HG03575 (cell line): ENCODE measurements around the gene TEX35.
"Not testable (repeated sequence)": the region's sequence is repeated elsewhere in the genome, so short reads cannot be mapped to it uniquely, and the experiment has no call there.

Experiments
- ATAC-seq: cut with Tn5 transposase; IDR thresholded peaks from one replicate; pipeline ENCODE4 v1.9.1; 2021; ENCODE audit not compliant: unreplicated experiment, insufficient number of reproducible peaks, low FRiP score; ENCODE audit errors: extremely low read depth

TEX35 gene

DNA sequence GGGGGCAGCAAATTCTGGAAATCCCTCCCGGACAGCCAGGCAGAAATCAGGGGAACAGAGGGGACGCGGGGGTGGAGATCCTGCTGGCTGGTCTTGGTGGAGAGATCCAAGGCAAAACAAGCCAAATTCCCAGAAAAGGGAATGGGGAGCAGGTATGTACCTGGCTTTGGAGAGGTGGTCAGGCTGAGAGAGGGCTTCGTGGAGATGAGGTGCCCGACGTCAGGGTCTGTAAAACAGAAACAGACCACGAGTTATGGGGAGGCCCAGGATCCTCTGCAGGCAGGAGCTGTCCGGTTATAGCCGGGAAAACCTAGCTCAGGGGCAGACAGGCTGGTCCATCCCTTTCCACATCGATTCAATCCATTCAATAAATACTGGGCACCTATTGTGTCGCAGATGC is 20.6 kb upstream of the TEX35 start:
- ATAC-seq = no peak

DNA sequence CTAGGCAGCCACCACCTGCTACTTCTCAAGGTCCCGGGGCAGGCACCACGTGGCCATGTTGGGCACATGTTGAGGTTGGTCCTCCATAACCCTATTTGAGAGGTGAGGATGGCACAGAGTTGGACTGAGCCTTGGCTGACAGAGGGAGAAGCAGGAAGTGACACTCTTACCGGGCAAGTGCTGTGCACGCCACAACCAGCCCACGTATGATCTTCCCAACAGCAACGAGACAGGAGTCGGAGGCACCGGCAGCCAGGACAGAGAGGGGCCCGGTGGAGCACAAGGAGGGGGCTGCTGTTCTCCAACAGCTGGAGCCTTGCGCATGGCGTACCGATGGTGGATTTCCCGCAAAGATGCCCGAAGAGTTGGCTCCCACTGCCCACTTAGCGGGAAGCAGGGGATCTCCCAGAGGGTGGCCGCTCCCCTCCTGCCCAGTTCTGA is 19.6 kb upstream of the TEX35 start:
- no peak for ATAC-seq

DNA sequence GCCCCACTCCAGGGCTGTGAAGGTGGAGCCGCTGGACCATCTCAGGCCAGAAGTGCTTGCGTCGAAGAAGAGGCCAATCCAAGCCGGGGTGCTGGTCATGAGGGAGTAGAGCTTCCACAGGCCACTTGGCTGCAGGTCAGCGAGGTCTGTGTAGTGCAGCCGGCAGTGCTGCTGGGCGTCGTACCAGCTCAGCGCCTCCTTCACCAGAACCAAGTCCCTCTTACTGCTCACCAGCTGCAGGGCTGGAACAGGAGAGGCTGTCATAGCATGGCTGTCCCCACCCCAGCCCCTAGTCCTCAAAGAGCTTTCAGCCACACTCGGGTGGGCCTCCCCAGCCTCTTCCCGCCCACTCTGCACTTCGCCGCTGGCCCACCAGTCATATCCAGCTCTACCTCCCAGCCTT is 18.3 kb upstream of the TEX35 start:
- no peak for ATAC-seq

DNA sequence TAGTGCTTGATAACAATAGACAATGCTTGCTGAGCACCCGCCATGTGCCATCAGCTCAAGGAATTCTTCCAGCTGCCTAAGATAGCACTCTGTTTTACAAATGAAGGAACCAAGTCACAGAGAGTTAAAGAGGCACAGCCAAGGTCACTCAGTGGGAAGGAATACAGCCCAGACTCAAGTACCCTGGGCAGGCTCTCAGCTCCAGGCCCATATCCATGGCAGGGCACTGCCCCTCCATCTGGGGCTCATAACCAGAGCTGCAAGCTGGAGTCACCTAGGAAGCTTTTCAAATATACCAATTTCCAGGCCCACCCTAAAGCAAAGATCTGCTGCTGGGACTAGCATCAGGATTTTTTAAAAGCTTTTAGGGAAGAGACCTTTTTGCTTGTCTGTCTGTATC is 17.8 kb upstream of the TEX35 start:
- no peak for ATAC-seq

DNA sequence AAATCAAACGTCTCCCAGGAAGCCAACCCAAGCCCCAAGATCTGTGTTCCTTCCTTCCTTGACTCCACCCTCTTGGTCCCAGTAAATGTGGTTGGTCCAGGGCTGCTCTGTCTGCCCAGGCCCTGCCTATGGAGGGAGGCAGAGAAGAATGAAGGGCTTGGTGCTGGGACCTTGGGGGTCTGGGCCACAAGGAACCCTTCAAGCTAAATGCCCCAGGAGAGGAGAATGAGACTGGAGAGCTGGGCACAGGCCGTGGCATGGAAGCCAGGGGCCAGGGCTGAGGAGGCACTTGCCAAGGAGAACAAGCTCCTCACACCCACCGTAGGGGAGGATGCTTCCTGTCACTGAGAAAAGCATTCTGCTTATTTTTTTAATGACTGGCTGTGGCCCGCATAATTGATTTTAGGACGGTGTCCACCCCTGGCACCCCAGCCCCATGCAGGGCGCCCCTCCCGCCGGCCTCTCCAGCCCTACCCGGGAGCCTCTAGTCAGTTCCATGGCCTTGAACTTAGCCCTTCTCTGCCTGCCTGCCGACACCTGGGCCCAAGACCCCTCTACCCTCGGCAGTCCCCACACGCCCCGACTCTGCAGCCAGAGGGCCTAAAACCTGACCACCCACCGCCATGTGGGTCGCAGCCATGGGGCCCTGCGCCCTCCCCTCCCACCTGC is 17.0 kb upstream of the TEX35 start:
- no peak for ATAC-seq

DNA sequence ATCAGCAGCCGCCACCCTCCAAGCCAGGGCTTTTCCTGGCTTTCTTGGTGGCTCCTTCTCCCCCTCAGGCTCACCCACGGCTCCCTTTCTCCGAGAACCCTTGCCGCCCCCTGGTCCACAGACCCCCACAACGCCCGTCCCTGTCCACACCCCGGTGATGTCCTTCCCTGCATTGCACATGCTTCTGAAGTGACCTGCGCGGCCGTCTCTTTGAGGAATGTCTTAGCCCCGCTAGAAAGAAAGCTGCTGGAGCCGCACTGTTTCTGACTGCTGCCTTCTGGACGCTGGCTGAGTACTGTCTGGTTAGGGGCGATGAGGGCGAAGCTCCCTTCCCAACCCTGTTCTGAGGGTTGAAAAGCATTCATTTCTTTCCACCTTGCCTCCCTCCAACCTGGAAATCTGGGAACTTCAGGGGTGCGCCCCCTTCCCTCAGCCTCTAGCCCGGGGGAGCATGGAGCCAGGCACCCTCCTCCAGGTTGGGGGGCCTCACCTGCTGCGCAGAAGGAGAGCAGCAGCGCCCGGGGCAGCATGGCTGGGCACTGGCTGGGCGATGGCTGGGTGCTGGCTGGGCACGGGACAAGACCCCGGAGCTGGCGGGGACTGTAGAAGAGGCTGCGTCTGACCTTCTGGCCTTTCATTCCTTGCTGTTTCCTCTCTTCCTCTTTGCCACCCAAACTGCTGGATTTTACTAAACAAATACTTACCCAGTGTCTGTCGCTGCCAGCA is 16.3 kb upstream of the TEX35 start, which contains the start of gene CLEC20A:
Gene CLEC20A (minus strand): TSS at position 555 of the 726 bp plus-strand sequence. CDS start 25 bp downstream, at position 530.
- ATAC-seq = no peak

DNA sequence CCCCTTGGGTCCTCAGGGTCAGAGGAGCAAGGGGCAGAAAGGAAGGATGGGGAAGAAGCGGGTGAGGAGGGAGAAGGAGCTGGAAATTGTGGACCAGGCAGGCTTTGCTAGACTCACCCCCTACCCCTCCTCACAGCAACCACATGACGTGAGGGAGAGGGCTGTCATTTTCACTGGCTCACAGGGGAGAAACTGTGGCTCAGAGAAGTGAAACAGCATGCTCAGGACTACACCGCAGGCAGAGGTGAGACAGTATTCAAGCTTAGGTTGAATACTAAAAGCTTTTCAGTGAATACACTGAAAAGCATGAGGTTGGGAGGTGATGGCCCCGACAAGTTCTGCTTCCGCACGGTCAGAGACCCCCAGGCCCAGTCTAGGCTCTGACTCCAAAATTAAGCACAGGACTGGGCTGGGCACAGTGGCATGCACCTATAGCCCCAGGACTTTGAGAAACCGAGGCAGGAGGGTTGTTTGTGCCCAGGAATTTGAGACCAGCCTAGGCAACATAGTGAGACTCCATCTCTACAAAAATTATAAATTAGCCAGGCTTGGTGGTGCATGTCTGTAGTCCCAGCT is 14.9 kb upstream of the TEX35 start:
- ATAC-seq = no peak

DNA sequence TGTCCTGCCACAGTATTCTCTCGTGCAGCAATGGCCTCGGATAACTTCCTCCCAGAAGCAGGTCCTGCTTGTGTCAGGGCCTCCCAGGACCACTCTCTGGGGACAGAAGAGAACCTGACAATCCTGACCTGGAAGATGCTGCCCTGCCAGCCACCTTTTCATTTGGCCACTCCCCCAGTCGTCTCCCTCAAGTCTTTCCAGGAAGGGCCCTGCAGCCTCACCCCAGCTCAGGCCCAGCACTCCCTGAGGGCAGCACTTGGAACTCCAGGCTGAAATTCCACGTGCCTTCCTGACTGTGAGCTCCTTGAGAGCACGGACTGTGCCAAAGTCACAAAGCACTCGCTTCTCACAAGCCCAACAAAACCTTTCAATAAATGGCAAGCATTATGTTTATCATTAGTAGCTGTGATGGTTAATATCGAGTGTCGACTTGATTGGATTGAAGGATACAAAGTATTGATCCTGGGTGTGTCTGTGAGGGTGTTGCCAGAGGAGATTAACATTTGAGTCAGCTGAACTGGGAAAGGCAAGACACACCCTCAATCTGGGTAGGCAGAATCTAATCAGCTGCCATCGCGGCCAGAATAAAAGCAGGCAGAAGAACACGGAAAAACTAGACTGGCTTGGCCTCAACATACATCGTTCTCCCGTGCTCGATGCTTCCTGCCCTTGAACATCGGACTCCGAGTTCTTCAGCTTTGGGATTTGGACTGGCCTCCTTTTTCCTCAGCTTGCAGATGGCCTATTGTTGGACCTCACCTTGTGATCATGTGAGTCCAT is 13.8 kb upstream of the TEX35 start:
- no peak for ATAC-seq

DNA sequence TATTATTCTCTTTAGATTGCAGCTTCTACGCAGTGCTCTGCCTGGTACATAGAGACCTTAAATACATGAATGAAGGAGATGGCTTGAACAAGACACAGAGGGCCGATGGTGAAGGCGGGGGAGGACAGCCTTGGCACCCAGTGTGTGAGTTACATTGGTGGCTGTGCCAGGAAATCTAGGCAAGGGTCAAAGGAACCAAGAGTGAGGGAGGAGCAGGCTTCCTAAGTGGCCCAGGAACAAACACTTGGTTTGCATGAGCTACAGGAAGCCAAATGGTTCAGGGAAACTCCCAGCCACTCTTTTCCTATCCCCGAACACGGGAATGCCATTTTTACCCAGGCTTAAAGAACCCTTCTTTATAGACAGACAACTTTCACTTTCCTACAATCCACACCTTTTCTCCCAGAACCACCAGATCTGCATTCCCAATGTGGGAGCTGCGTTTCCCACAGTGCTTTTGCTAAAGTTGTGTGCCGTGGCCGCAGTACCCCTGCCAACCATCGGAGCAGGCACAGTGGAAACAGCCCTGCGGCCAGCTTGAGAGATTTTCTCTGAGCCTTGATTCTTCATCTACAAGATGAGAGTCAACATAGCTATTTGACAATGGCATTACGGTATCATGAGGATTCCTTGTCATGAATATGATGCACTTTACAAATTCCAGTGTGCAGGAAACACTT is 12.7 kb upstream of the TEX35 start:
- no peak for ATAC-seq

DNA sequence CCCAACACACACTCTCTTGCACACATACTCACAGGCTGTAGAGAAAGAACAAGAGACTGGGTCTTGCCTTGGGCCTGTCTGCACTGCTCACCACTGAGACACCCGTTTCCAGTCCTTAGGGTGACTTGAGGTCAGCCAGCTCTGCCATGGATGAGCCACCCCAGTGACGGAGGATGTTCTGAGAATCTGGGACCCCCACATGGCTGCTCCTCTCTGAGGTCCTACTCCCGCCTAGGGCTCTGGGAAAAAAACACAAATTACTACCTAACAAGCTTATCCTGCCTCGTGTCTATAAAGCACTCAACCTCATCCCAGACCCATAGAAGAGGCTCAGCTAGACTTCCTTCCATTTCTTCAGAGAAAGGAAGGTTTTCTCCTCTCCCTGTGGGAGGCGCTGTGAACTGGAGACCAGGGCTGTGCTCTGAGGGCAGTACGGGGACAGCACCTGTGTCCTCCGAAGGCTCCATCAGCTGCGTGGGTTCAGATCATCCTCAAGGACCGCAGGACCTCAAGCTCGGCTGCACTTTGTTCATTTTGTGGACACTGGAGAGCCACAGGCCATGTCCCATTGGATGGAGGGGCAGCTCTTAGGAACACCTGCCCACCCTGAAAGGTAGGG is 11.9 kb upstream of the TEX35 start:
- no peak for ATAC-seq

DNA sequence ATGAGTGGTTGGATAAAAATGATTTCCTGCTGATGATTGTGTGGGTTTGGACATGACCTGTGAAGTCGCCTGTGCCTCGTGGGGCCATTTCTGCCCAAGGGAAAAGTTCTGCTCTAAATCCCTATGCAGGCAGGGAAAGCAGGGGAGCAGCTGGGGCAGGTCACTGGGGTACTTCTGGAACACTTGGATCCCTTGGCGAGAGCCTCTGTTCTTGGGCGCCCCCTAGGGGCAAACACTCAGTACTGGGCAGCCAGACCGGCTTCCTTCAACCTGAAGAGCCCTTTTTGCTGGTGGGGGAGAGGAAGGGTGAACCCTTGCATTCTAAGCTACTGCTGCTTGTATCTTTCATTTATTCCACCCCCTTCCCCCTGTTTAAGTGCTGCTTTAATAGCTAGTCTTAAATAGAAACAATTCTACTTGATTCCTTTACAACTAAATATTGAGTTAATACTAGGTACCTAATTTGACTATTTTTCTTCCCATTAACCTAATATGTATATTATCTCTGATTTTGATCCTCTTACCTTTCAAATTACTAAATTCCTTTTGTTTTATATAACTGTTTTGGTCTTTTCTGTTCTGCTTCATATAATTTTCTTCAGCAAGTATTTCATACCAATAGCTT is 11.1 kb upstream of the TEX35 start:
- no peak for ATAC-seq

DNA sequence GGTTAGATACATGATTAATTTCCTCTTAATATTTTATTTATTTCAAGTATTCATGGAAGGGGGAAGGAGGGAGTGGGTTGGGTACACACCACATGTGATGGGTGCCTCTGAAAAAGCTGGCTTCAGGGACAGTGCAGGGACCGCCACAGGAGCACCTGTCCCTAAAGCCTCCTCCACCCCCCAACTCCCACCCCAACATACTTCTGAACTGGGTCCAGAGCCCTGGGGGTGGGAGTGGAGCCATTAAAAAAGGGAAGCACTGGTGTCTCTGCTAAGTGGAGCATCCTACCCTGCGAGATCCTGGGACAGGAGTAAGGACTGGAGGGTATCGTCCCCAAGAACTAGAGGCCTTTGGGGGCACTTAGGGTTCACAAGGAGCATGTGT is 10.6 kb upstream of the TEX35 start:
- ATAC-seq = no peak

DNA sequence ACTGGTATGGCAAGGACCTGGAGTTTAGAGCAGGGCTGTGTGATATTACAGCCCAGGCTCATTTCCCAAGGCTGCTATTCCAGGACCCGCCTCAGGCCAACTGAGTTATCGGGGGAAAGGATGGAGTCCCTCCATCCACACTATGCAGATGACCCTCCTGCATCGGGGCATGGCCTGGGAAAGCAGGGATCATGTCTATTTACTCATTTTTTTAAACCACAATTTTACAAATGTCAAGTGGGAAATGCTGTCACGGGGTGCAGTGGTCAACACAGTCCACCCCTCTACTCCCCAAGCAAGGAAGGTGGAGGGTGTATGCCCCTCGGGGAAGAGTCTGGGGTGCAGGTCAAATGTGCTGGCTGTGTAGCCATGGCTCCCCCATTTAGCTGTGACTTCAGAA is 10.1 kb upstream of the TEX35 start:
- ATAC-seq = no peak

DNA sequence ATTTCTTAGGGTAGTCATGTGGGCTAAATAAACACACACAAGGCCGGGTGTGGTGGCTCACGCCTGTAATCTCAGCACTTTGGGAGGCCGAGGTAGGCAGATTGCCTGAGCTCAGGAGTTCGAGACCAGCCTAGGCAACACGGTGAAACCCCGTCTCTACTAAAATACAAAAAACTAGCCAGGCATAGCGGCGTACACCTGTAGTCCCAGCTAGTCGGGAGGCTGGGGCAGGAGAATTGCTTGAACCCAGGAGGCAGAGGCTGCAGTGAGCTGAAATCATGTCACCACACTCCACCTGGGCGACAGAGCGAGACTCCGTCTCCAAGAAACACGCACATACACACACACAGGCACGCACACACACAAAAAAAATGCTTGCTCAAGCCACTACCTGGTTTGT is 9.6 kb upstream of the TEX35 start:
- ATAC-seq = not testable (repeated sequence)

DNA sequence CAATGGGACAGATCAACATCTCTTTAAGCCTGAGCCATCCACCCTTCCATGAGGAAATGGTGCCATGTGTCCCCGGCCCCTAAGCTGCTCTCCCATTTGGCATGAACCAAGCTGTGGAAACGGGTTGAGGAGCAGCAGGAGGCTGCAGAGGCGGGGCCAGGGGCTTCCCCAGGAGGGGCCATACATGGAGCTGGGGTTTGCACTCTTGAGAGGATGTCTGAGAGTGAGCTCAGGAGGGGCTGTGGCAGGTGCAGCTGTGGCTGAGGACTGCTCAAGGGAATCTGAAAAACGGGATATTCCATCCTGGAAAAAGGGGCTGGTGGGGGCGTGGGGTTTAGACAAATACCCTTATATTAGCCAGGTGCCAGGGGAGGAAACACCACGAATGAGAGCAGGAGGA is 9.1 kb upstream of the TEX35 start:
- ATAC-seq = no peak

DNA sequence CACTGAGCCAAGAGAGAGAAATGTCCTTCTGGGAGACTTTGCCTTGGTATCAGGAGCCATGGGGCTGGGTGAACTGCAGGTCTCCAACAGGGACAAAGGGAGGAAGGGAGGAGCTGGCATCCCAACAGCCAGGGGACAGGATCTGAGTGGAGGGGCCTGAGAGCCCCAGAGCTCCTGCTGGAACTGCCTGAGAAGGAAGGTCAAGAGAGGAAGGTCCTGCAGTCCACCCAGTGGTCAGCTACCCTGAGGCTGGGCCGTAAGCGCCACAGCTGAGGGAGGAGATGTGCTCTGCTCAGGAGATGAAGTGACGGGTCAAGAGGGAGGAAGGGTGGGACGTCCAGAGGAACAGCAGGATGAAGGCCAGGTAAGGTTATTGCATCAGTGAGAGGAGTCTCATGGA is 8.6 kb upstream of the TEX35 start:
- ATAC-seq = no peak

DNA sequence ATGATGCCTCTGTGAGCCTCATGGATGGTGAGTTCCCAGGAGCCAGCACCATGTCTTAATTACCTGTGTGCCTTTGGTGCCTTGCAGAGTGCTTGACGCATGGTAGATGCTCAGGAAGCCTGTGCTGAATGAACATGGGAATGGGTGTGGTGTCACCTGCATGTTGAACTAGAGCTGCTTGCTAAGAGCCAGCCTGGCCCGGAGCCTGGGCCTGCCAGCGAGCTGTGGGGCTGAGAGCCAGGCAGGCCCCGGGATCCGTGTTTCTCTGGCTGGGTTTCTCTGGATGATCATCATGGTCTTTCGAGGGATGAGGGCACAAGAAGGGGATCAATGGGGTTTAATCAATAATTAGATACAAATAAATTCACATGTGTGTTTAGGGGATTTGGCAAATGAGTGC is 6.7 kb upstream of the TEX35 start:
- no peak for ATAC-seq

DNA sequence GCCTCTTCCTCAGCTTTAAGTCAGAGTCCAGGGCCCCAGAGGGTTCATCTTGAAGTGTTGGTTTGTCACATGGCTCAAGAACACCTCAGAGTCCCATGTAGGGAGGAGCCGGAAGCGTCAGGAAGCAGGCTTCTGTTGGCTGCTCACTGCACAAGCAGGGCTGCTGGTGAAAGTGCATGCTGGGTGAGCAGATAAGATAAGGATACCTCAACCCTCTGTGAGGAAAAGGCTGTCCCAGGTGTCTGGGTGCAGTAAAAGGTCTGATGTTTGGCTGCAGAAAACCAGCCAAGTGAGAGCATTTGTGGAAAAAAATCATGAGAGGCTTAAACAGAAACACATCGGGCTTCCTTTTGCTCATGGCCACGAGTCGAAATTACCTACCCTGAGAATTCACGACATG is 6.2 kb upstream of the TEX35 start:
- no peak for ATAC-seq
